CD8-positive, alpha-beta memory T cell (primary cell): ENCODE data around the gene SLC1A3. TPM values are rescaled to one million over a fixed set of nuclear protein-coding genes. Genes with fewer than 3 reads are reported as not detected.

Source experiments
- CTCF ChIA-PET: fragments of 350-600 bp; sonication (Branson Sonifier 250); formaldehyde crosslinking; loops from one replicate; lab custom pipeline; 2021; ENCODE audit warnings: antibody characterized with exemption; lab: Charles Lee
- POLR2A ChIA-PET: fragments of 350-600 bp; sonication (Branson Sonifier 250); formaldehyde crosslinking; loops from one replicate; lab custom pipeline; 2021; ENCODE audit warnings: antibody characterized with exemption; lab: Charles Lee
- DNase-seq, 5 donors: peaks; one replicate each; pipeline versions ENCODE4 v3.0.0 to v3.0.0-alpha.2; 2020 to 2022; ENCODE audit warnings: mixed read lengths in 1 of 5
- H3K27ac ChIP-seq: one replicate; pipeline ENCODE4 v1.7.0; 2013; ENCODE audit warnings: low read depth, mild to moderate bottlenecking, low read length, moderate library complexity
- H3K27me3 ChIP-seq: 2 replicates; pipeline ENCODE4 v1.7.0; 2013; ENCODE audit warnings: low read length, mild to moderate bottlenecking; ENCODE audit not compliant: insufficient read depth, poor library complexity, severe bottlenecking
- H3K36me3 ChIP-seq: 2 replicates; pipeline ENCODE4 v1.7.0; 2013; ENCODE audit warnings: mild to moderate bottlenecking, low read length, moderate library complexity; ENCODE audit not compliant: insufficient read depth
- H3K4me1 ChIP-seq: 2 replicates; pipeline ENCODE4 v1.7.0; 2013; ENCODE audit warnings: mild to moderate bottlenecking, low read length, moderate library complexity; ENCODE audit not compliant: insufficient read depth
- H3K4me3 ChIP-seq: 2 replicates; pipeline ENCODE4 v1.7.0; 2013; ENCODE audit warnings: mild to moderate bottlenecking, low read length
- H3K9me3 ChIP-seq: 2 replicates; pipeline ENCODE4 v1.7.0; 2013; ENCODE audit warnings: mild to moderate bottlenecking, low read length
- H3K27ac Mint-ChIP-seq, 8 donors: one replicate each; pipeline ENCODE4 v1.8.0; 2020 to 2021; ENCODE audit warnings: mixed read lengths in 8 of 8, mild to moderate bottlenecking in 6 of 8, inconsistent platforms in 3 of 8, moderate library complexity in 3 of 8
- H3K27me3 Mint-ChIP-seq, 2 donors: one replicate each; pipeline ENCODE4 v1.8.0; 2020 to 2021; ENCODE audit warnings: mixed read lengths in 2 of 2, mild to moderate bottlenecking in 1 of 2, moderate library complexity in 1 of 2
- H3K36me3 Mint-ChIP-seq, 3 donors: one replicate each; pipeline ENCODE4 v1.8.0; 2020 to 2021; ENCODE audit warnings: mixed read lengths in 3 of 3, inconsistent platforms in 1 of 3, mild to moderate bottlenecking in 1 of 3
- H3K4me1 Mint-ChIP-seq, 3 donors: one replicate each; pipeline ENCODE4 v1.8.0; 2020 to 2021; ENCODE audit warnings: mixed read lengths in 3 of 3, inconsistent platforms in 1 of 3, mild to moderate bottlenecking in 1 of 3
- H3K4me3 Mint-ChIP-seq, 7 donors: one replicate each; pipeline ENCODE4 v1.8.0; 2020 to 2021; ENCODE audit warnings: mixed read lengths in 7 of 7, mild to moderate bottlenecking in 6 of 7, moderate library complexity in 4 of 7, inconsistent platforms in 2 of 7
- H3K9me3 Mint-ChIP-seq, 5 donors: one replicate each; pipeline ENCODE4 v1.8.0; 2020 to 2022; ENCODE audit warnings: mixed read lengths in 5 of 5, mild to moderate bottlenecking in 3 of 5, moderate library complexity in 2 of 5, inconsistent platforms in 1 of 5
- polyA plus RNA-seq: library from polyadenylated mRNA; unstranded; fragments of 300-500 nt; fragmentation: Illumina TruSeq; gene quantifications from one replicate; pipeline ENCODE4 v1.2.3, GENCODE V29; 2021
- total RNA-seq, 2 experiments: library from RNA; stranded (reverse); gene quantifications; one replicate each; pipeline ENCODE4 v1.2.3, GENCODE V29; 2021

Gene SLC1A3
- total and polyA plus RNA-seq, 3 experiments from 2014 or later, result 0.35 to 0.37 TPM; not detected in 1

DNA sequence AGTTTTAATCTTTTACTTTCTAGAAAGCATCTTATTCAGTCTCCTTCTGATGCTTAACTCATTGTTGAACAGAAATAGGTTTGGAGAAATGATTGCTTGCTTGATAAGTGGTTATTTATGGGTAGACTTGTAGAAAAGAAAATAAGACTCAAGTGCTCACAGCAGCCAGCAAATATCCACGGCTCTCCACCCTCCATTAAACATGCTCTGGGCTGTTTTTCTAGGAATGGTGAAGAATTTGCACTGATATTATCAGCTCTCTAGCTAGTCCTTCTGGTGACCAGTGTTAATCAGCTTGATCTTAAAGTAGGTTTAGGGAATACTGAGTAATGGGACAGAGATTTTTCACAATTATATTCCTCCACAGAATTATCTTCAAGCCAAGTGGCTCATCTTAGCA, 60.6 kb downstream of the SLC1A3 start:
- Mint-ChIP-seq H3K27ac (no peak overlapping the region), H3K27me3 (peaks cover 2 to 35% of the 10 kb centered on the region in 2 donors), H3K9me3 (no peaks in the 10 kb centered on the region), H3K4me3 (no peak overlapping the region), H3K36me3 (no peaks in the 10 kb centered on the region), H3K4me1 (no peaks in the 10 kb centered on the region)
- POLR2A ChIA-PET, result no interaction called here
- Histone ChIP-seq H3K4me1 (no peaks in the 10 kb centered on the region), H3K27me3 (no peaks in the 10 kb centered on the region), H3K4me3 (no peak overlapping the region), H3K36me3 (no peaks in the 10 kb centered on the region), H3K9me3 (no peaks in the 10 kb centered on the region), H3K27ac (no peak overlapping the region)
- DNase-seq, result no peak
- CTCF ChIA-PET, result no interaction called here

- Mint-ChIP-seq H3K27me3 (peaks cover 2 to 35% of the 10 kb centered on the region in 2 donors), H3K4me3 (no peak overlapping the region), H3K9me3 (no peaks in the 10 kb centered on the region), H3K4me1 (no peaks in the 10 kb centered on the region), H3K27ac (no peak overlapping the region), H3K36me3 (no peaks in the 10 kb centered on the region)
- Histone ChIP-seq H3K4me3 (no peak overlapping the region), H3K9me3 (no peaks in the 10 kb centered on the region), H3K27me3 (no peaks in the 10 kb centered on the region), H3K4me1 (no peaks in the 10 kb centered on the region), H3K27ac (no peak overlapping the region), H3K36me3 (no peaks in the 10 kb centered on the region)
- ChIA-PET CTCF (interaction anchor here (1.0 kb wide), 1 partner anchor 29 kb away, joined by 3 read pairs; no protein-coding TSS in a partner anchor), POLR2A (no interaction called here)
- no peak for DNase-seq
Observed at GRCh38 chr5:36667824-36668223, 61.4 kb downstream of the SLC1A3 start.

- no peaks in the 10 kb centered on the region for H3K9me3 ChIP-seq
- no peak overlapping the region for H3K27ac ChIP-seq
- H3K9me3 Mint-ChIP-seq, result no peaks in the 10 kb centered on the region
- H3K4me1 ChIP-seq, result no peaks in the 10 kb centered on the region
- H3K36me3 ChIP-seq, result no peaks in the 10 kb centered on the region
- POLR2A ChIA-PET, result no interaction called here
- CTCF ChIA-PET, result no interaction called here
- H3K27ac Mint-ChIP-seq, result no peak overlapping the region
- no peaks in the 10 kb centered on the region for H3K27me3 ChIP-seq
- no peak overlapping the region for H3K4me3 Mint-ChIP-seq
- no peak overlapping the region for H3K4me3 ChIP-seq
- DNase-seq, result no peak
- no peaks in the 10 kb centered on the region for H3K36me3 Mint-ChIP-seq
- peaks cover 6 to 33% of the 10 kb centered on the region in 2 donors for H3K27me3 Mint-ChIP-seq
- no peaks in the 10 kb centered on the region for H3K4me1 Mint-ChIP-seq
Observed at GRCh38 chr5:36669015-36669651, 62.7 kb downstream of the SLC1A3 start.

DNA sequence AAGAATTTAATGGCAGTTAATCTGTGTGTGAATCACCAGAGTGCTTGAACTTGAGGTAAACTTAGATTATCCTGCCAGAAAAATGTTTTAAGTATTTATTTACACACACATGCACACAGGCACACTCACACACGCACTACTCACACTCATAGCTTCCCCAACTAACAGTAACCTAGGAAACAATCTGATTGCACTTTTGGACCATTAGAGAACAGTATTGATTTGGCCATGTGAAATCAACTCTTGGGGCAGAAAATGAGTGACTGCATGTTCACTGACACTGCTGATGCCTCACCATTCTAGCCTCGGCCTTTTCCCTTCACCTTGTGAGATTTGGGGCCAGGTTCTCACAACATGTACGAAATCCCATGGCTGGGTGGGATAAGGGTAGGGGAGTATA, 64.1 kb downstream of the SLC1A3 start:
- H3K27me3 Mint-ChIP-seq, result peaks cover 7 to 35% of the 10 kb centered on the region in 2 donors
- H3K4me1 Mint-ChIP-seq, result no peaks in the 10 kb centered on the region
- Histone ChIP-seq H3K27ac (no peak overlapping the region), H3K4me1 (no peaks in the 10 kb centered on the region), H3K36me3 (no peaks in the 10 kb centered on the region), H3K4me3 (no peak overlapping the region), H3K27me3 (no peaks in the 10 kb centered on the region), H3K9me3 (no peaks in the 10 kb centered on the region)
- ChIA-PET CTCF (no interaction called here), POLR2A (no interaction called here)
- H3K9me3 Mint-ChIP-seq, result no peaks in the 10 kb centered on the region
- no peaks in the 10 kb centered on the region for H3K36me3 Mint-ChIP-seq
- DNase-seq, result no peak
- H3K4me3 Mint-ChIP-seq, result no peak overlapping the region
- no peak overlapping the region for H3K27ac Mint-ChIP-seq

- CTCF ChIA-PET, result no interaction called here
Observed at GRCh38 chr5:36675282-36675681, 68.9 kb downstream of the SLC1A3 start.

GRCh38 chr5:36679221-36679989, 73.0 kb downstream of the SLC1A3 start:
- Mint-ChIP-seq H3K27me3 (peaks cover 4 to 25% of the 10 kb centered on the region in 2 donors), H3K4me1 (no peaks in the 10 kb centered on the region), H3K9me3 (no peaks in the 10 kb centered on the region), H3K27ac (no peak overlapping the region), H3K36me3 (no peaks in the 10 kb centered on the region), H3K4me3 (no peak overlapping the region)
- H3K27me3 ChIP-seq, result no peaks in the 10 kb centered on the region
- no peaks in the 10 kb centered on the region for H3K9me3 ChIP-seq
- no peaks in the 10 kb centered on the region for H3K36me3 ChIP-seq
- ChIA-PET POLR2A (no interaction called here), CTCF (no interaction called here)
- no peak overlapping the region for H3K4me3 ChIP-seq
- no peaks in the 10 kb centered on the region for H3K4me1 ChIP-seq
- H3K27ac ChIP-seq, result no peak overlapping the region
- no peak for DNase-seq

More at GRCh38 chr5:36675282-36675681, 68.9 kb downstream of the SLC1A3 start:
- H3K36me3 ChIP-seq, result no peaks in the 10 kb centered on the region
- no peaks in the 10 kb centered on the region for H3K9me3 ChIP-seq
- Mint-ChIP-seq H3K27ac (no peak overlapping the region), H3K27me3 (peaks cover 9 to 30% of the 10 kb centered on the region in 2 donors), H3K4me3 (no peak overlapping the region), H3K4me1 (no peaks in the 10 kb centered on the region), H3K9me3 (no peaks in the 10 kb centered on the region), H3K36me3 (no peaks in the 10 kb centered on the region)
- POLR2A ChIA-PET, result no interaction called here
- DNase-seq, result no peak
- H3K4me3 ChIP-seq, result no peak overlapping the region
- no peaks in the 10 kb centered on the region for H3K27me3 ChIP-seq
- no peaks in the 10 kb centered on the region for H3K4me1 ChIP-seq
- H3K27ac ChIP-seq, result no peak overlapping the region

GRCh38 chr5:36680066-36680465, 73.7 kb downstream of the SLC1A3 start:
- Mint-ChIP-seq H3K4me1 (no peaks in the 10 kb centered on the region), H3K27me3 (peaks cover 4 to 22% of the 10 kb centered on the region in 2 donors), H3K27ac (no peak overlapping the region), H3K36me3 (no peaks in the 10 kb centered on the region), H3K4me3 (no peak overlapping the region), H3K9me3 (no peaks in the 10 kb centered on the region)
- Histone ChIP-seq H3K4me3 (no peak overlapping the region), H3K36me3 (no peaks in the 10 kb centered on the region), H3K9me3 (no peaks in the 10 kb centered on the region), H3K27me3 (no peaks in the 10 kb centered on the region), H3K4me1 (no peaks in the 10 kb centered on the region), H3K27ac (no peak overlapping the region)
- DNase-seq, result no peak
- POLR2A ChIA-PET, result no interaction called here
- CTCF ChIA-PET, result no interaction called here

- no peaks in the 10 kb centered on the region for H3K4me1 ChIP-seq
- H3K27me3 Mint-ChIP-seq, result peaks cover 4 to 22% of the 10 kb centered on the region in 2 donors
- H3K27me3 ChIP-seq, result no peaks in the 10 kb centered on the region
- POLR2A ChIA-PET, result no interaction called here
- H3K4me1 Mint-ChIP-seq, result no peaks in the 10 kb centered on the region
- no peaks in the 10 kb centered on the region for H3K9me3 ChIP-seq
- H3K36me3 ChIP-seq, result no peaks in the 10 kb centered on the region
- H3K27ac Mint-ChIP-seq, result peak overlapping the region in 1 of 8 donors; percentile 72
- H3K9me3 Mint-ChIP-seq, result no peaks in the 10 kb centered on the region
- no peak overlapping the region for H3K4me3 Mint-ChIP-seq
- H3K4me3 ChIP-seq, result no peak overlapping the region
- DNase-seq, result no peak
- CTCF ChIA-PET, result no interaction called here
- no peaks in the 10 kb centered on the region for H3K36me3 Mint-ChIP-seq
- no peak overlapping the region for H3K27ac ChIP-seq
Observed at GRCh38 chr5:36681711-36682110, 75.3 kb downstream of the SLC1A3 start.
